ENCODE results near the gene CBFA2T3.
"Not testable (repeated sequence)": the region's sequence is repeated elsewhere in the genome, so short reads cannot be mapped to it uniquely, and the experiment has no call there.

CBFA2T3 gene

GRCh38 chr16:88889702-88890352 is 87.2 kb downstream of the CBFA2T3 start:
- DNase-seq (ENCODE audit: low read depth in 2 of 2), result not testable (repeated sequence)

- no peak for DNase-seq (ENCODE audit: low read depth in 2 of 2)
Observed at GRCh38 chr16:88888461-88889387, 88.3 kb downstream of the CBFA2T3 start.

GRCh38 chr16:88888057-88888456 is 89.0 kb downstream of the CBFA2T3 start:
- no peak for DNase-seq (ENCODE audit: low read depth in 2 of 2)

GRCh38 chr16:88886845-88887521 is 90.0 kb downstream of the CBFA2T3 start:
- no peak for DNase-seq (ENCODE audit: low read depth in 2 of 2)

- no peak for DNase-seq (ENCODE audit: low read depth in 2 of 2)
Observed at GRCh38 chr16:88886420-88886844, 90.6 kb downstream of the CBFA2T3 start.

- DNase-seq (ENCODE audit: low read depth in 2 of 2), result no peak
Observed at GRCh38 chr16:88885693-88886280, 91.2 kb downstream of the CBFA2T3 start.

- DNase-seq (ENCODE audit: low read depth in 2 of 2), result no peak
Observed at GRCh38 chr16:88884569-88885271, 92.3 kb downstream of the CBFA2T3 start.

GRCh38 chr16:88883946-88884345 is 93.1 kb downstream of the CBFA2T3 start:
- no peak for DNase-seq (ENCODE audit: low read depth in 2 of 2)

GRCh38 chr16:88883117-88883895 is 93.7 kb downstream of the CBFA2T3 start:
- DNase-seq (ENCODE audit: low read depth in 2 of 2), result no peak

GRCh38 chr16:88882358-88883030 is 94.5 kb downstream of the CBFA2T3 start:
- DNase-seq (ENCODE audit: low read depth in 2 of 2), result no peak

- DNase-seq (ENCODE audit: low read depth in 2 of 2), result no peak
Observed at GRCh38 chr16:88881675-88882357, 95.2 kb downstream of the CBFA2T3 start.

GRCh38 chr16:88881007-88881615 is 95.9 kb downstream of the CBFA2T3 start:
- DNase-seq (ENCODE audit: low read depth in 2 of 2), result no peak

- no peak for DNase-seq (ENCODE audit: low read depth in 2 of 2)
Observed at GRCh38 chr16:88880226-88881006, 96.6 kb downstream of the CBFA2T3 start.

- DNase-seq (ENCODE audit: low read depth in 2 of 2), result no peak
Observed at GRCh38 chr16:88879788-88880055, 97.3 kb downstream of the CBFA2T3 start.

- DNase-seq (ENCODE audit: low read depth in 2 of 2), result no peak
Observed at GRCh38 chr16:88878967-88879787, 97.8 kb downstream of the CBFA2T3 start.

- DNase-seq (ENCODE audit: low read depth in 2 of 2), result no peak
Observed at GRCh38 chr16:88878356-88878755, 98.7 kb downstream of the CBFA2T3 start.

GRCh38 chr16:88877564-88878289 is 99.3 kb downstream of the CBFA2T3 start:
- DNase-seq (ENCODE audit: low read depth in 2 of 2), result no peak

Measured in stimulated activated CD4-positive, alpha-beta T cell treated with anti-CD3 and anti-CD28 coated beads, Interleukin-12 subunit alpha, Interleukin-12 subunit beta, amount 100 ng/mL, for 24 hours (primary cell).